AG08395 (cell line): ENCODE measurements around the gene ZNF292.
"Not testable (repeated sequence)": the region's sequence is repeated elsewhere in the genome, so short reads cannot be mapped to it uniquely, and the experiment has no call there.

ENCODE experiments used
- DNase-seq: peaks from one replicate; pipeline ENCODE4 v3.0.0; 2012; ENCODE audit warnings: mixed read lengths, low spot score

ZNF292 gene

GRCh38 chr6:87277123-87277522, 121.8 kb downstream of the ZNF292 start:
- DNase-seq = no peak

GRCh38 chr6:87279196-87279595, 123.8 kb downstream of the ZNF292 start:
- no peak for DNase-seq

- DNase-seq = no peak
Measured at GRCh38 chr6:87281426-87281825, 126.1 kb downstream of the ZNF292 start.

- no peak for DNase-seq
Measured at GRCh38 chr6:87282743-87283142, 127.4 kb downstream of the ZNF292 start.

- no peak for DNase-seq
Measured at GRCh38 chr6:87283461-87283860, 128.1 kb downstream of the ZNF292 start.

GRCh38 chr6:87287251-87287650, 131.9 kb downstream of the ZNF292 start:
- no peak for DNase-seq

GRCh38 chr6:87289571-87289970, 134.2 kb downstream of the ZNF292 start:
- DNase-seq = no peak

GRCh38 chr6:87291883-87292282, 136.5 kb downstream of the ZNF292 start:
- DNase-seq = no peak

- DNase-seq = no peak
Measured at GRCh38 chr6:87293526-87293925, 138.2 kb downstream of the ZNF292 start.

- DNase-seq = no peak
Measured at GRCh38 chr6:87297119-87297518, 141.8 kb downstream of the ZNF292 start.

- not testable (repeated sequence) for DNase-seq
Measured at GRCh38 chr6:87301277-87301676, 145.9 kb downstream of the ZNF292 start.

- DNase-seq = no peak
Measured at GRCh38 chr6:87308970-87309369, 153.6 kb downstream of the ZNF292 start.

GRCh38 chr6:87312860-87313259, 157.5 kb downstream of the ZNF292 start:
- no peak for DNase-seq
